GM19351 (cell line): Measurements from ENCODE around the gene LNX2.

Source experiments
- ATAC-seq: cut with Tn5 transposase; IDR thresholded peaks from one replicate; pipeline ENCODE4 v1.9.1; 2021; ENCODE audit warnings: mild to moderate bottlenecking, moderate library complexity; ENCODE audit not compliant: unreplicated experiment

Gene LNX2

DNA sequence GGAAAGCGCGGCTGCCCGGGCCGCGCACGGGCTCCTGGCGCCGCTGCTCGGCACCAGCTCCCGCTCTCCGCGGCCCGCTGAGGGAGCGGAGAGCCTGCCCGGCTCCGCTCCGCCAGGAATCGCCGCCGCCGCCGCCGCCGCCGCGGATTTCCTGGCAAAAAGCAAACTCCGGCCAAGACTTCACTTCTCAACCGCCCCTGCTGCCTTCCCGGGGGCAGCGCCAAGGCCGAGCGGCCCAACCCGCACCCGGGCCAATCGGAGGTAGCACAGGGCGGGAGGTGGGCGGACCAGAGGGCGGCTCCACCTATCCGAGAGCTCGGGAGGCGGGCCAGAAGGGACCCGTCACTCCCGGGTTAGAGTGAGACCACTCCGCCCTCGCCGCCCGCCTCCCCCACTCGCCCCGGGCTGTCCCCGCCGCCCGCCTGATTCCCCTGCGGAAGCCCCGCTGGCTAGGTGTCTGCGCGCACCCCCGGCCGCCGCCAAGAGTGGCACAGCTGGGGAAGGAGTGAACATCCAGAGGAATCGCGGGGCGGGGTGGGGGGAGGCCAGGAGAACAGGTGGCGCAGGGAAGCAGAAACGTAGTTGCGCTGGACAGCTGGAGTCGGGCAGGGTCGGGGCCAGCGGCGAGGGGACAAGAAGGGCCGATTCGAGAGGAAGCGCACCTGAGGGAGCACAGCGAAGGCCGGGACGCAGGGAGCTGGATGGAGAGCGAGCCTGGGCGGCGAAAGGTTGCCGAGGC is at the start of gene LNX2:
TSS of gene LNX2 (minus strand) at position 153 of the 739 bp plus-strand sequence. CDS start 38,826 bp downstream, outside the sequence.
- ATAC-seq = peak; percentile 84

- ATAC-seq = no peak
Measured at GRCh38 chr13:27667946-27668345, 47.6 kb upstream of the LNX2 start.

GRCh38 chr13:27666951-27667350 is 46.6 kb upstream of the LNX2 start:
- ATAC-seq = no peak

DNA sequence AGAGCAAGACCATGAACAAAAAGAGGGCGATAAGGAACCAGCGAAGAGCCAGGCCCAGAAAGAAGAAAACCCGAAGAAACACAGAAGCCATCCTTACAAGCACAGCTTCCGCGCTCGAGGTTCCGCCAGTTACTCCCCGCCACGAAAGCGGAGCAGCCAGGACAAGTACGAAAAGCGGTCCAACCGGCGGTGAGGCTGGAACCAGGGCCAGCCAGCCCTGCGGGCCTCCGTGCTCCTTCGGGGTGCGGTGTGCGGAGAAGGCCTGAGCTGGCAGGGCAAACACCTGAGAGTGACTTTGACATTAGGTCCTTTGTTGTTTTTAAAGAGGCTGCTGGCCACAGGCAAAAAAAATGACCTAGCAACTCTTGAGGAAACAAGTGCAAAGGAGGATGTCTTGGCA is 45.4 kb upstream of the LNX2 start:
- ATAC-seq = no peak

DNA sequence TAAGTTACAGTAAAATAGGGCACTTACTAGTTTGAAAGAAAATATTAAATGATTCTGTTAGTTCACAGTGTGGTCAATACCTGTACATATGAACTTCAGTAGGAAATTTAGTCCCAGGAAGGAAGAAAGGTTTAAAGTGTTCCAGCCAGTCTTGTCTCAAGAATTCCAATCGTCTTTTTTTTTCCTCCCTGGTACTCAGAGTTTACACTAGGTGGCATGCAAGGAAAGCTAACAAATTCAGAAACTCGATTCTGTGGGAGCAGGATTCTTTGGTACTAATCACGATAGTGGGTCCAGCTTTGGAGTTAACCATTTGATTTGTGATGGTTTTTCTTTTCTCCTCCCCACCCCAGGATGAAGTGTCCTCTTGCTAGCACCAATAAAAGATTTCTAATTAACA is 45.0 kb upstream of the LNX2 start:
- ATAC-seq = no peak

GRCh38 chr13:27663947-27664346 is 43.6 kb upstream of the LNX2 start:
- ATAC-seq = no peak

DNA sequence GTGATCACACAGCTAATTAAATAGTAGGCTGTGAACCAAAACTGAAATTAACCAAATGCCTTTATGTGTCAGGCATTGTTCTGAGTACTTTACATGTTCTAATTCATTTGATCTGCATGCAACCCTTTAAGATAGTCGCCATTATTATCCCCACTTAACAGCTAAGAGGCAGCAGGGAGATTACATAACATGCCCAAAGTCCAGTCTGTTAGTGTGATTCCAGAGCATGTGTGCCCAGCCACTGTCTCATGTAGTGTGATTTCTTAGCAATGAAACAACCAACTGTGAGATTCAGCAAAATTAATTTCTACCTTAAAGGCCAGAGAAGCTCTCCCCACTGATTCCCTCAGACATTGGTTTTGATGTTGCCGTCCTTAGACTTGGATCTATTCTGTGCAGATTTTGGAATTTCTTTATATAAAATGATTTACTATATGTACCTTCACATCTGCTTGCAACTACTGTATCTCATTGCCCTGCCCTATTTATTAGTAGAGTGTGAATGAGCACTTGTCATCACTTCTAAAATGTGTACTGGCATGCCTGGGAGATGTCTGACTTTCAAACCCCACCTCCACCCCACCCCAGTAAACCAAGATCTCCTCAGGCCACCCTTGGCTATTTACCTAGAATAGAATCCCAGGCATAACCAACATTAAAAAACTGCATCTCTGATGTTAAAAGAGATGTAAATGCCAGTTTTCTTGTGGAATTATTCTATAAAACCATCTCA is 42.6 kb upstream of the LNX2 start:
- no peak for ATAC-seq

DNA sequence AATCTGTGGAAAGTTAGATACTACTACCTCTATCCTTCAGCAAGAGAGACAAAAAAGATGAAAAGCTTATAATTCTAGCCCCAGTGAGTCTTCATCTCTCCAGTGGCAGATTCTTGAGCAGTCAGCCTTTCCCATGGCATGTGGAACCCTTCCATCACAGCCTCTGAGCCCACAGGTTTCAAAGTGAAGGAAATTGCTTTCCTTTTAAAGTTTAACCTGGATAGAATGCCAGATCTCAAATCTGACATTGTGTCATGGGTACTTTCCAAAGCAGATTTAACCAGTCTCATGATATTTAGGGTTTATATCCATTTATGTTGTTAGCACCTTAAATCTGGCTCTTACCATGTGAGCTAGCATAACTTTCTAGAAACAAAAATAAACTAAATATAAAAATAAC is 40.7 kb upstream of the LNX2 start:
- no peak for ATAC-seq

DNA sequence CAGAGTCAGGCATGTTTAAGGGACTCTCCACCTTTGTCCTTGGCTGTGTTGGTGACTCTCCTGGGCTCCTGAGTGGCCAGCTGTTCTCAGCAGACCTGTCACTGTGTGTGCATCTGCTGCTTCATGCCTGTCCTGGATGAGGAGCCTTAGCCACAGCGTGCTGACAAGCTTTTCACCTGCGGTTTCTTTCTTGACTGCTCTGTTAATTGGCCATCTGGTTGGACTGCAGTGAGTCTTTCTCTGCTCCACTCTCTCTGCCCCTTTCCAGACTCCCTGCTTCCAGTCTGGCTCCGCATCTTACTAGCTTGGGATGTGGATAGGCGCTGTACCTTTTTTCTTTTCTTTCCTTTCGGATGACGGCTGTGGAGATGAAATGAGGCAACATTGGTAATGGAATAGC is 40.2 kb upstream of the LNX2 start:
- no peak for ATAC-seq

DNA sequence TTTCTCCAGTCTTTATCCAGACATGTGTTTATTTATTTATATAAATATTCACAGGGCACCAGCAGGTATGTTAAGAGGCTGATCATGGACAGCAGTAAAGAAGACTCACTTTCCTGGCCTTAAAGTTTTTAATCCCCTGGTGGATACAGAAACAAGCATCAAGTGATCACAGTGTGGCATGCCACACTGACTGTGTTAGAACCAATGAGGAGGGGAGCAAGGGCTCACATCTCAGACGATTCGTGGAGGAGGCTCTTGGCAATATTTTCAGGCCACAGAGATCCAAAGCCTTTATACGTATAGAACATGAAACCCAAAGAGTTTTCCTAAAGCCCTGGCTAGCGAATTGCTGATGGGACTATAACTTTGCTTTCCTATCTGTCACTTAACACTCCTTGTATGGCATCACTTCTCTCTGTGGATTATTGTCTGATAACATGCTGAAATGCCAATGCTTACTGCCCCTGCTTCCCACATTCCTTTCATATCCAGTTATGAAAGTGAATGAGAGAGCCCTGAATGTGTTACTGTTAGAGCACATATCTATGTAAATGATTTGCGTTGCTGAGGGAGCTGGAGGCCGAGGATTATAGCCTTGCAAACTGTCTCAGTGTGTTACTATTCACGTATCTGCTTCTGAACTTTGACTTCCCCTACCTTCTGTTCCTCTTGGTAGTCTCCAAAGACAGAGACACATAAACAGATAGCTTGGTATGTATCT is 39.0 kb upstream of the LNX2 start:
- ATAC-seq = no peak

DNA sequence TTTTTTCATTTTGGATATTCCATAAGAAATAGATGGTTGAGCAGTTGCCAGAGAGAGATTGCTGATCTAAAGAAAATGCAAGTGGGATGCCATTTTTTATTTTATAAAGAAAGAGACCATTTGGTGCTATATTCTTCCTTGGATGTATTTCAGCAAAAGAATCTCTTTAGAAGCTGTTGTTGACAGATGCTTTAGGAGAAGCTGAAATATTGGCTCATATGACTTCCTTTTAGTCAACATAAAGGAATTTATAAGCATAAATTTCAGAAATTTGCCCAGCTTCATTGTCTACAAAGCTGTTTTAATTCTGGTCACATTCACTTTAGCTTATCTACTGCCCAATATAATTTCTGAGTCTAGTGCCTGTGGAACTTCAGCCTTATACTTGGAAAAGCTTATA is 38.2 kb upstream of the LNX2 start:
- ATAC-seq = no peak

- no peak for ATAC-seq
Measured at GRCh38 chr13:27657724-27658123, 37.4 kb upstream of the LNX2 start.

GRCh38 chr13:27654816-27655215 is 34.5 kb upstream of the LNX2 start:
- ATAC-seq = no peak

- no peak for ATAC-seq
Measured at GRCh38 chr13:27654059-27654458, 33.7 kb upstream of the LNX2 start.

DNA sequence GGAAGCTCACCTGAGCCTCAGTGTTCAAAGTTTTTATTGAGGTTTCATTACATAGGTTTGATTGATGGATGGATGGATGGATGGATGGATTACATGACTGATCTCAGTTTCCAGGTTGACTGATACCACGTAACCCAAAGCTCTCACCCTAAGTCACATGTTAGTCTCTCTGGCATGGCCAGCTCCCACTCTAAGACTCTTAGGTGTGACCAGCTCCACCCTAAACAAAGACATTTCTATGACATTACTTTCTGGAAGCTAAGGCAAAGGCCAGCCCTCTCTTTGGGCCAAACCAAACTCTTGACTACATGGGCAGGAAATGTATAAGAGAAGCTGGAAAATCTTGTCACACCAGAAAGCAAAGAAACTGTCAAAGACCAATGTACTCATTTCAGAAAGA is 30.0 kb upstream of the LNX2 start:
- no peak for ATAC-seq

GRCh38 chr13:27644302-27644701 is 24.0 kb upstream of the LNX2 start:
- no peak for ATAC-seq

- ATAC-seq = no peak
Measured at GRCh38 chr13:27643334-27644132, 23.2 kb upstream of the LNX2 start.

DNA sequence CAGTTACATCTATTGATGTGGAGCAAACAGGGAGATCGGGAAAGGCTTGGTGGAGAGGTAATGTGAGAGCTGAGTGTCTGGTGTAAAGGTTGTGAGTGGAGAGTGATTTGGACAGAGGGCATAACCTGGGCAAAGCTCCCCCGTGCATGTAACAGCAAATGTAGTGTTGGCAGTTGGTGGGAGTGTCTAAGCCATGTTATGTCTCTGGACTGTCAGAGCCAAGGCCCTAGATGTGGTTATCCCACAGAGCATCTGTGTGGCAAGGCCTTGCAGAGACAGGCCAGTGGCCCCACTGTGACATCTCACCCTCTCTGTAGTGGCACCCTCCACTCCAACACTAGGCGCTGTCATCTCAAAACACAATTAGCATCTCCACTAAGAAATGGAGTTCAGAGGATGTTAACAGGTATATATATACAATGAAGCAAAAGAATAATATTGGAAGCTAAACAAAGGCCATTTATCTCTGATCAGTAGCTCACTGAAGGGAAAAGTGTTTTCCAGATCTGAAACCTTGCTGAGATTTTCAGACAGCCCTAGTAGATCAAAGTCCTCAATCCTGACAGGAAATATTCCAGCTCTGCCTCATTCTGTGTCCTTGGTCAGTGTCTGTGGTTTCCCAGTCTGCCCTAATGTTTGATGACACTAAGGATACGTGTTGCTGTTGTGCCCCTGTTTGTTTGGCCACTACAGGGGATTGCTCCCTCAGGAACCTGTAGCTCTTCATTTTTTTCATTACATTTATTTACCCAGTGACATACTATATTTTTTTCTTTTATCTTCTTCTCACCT is 21.6 kb upstream of the LNX2 start:
- ATAC-seq = no peak

GRCh38 chr13:27639186-27639585 is 18.9 kb upstream of the LNX2 start:
- no peak for ATAC-seq

- ATAC-seq = no peak
Measured at GRCh38 chr13:27638521-27638920, 18.2 kb upstream of the LNX2 start.
